ENCODE results near the gene ATP13A3.

ATP13A3 gene

DNA sequence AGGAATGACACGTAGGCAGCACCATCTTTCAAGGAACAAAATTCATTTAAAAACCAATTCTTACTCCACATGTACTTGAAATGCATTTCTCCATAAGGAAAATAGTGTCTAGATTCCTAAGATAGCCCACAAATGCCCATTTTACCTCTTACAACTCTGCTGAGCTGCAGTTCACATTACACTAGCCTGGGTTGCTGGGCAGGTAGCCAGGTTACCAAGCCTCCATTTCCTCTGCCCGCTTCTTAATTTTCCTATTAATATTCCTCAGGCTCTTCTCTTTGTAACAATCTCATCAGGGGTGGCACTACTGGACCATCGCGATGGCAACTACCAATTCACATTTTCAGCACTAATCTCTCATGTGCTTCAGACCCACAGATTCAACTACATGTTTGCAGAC is 10.8 kb downstream of the ATP13A3 start:
- Histone ChIP-seq H3K27me3 (ENCODE audit: insufficient read depth, low read length) (no peaks in the 10 kb centered on the region), H3K4me3 (ENCODE audit: low read depth, low read length, poor library complexity, severe bottlenecking) (no peak overlapping the region), H3K36me3 (ENCODE audit: insufficient read depth, low read length) (peaks cover 26% of the 10 kb centered on the region), H2AFZ (ENCODE audit: low read length) (no peak overlapping the region), H3K4me1 (ENCODE audit: insufficient read depth, low read length, severe bottlenecking) (peaks cover 55% of the 10 kb centered on the region), H3K27ac (ENCODE audit: low read depth, low read length, poor library complexity, severe bottlenecking) (no peak overlapping the region), H3F3A (ENCODE audit: insufficient read depth, low read length) (0 out of 2 replicates have a peak, but pooled peaks cover 5% of the 10 kb centered on the region), H3K9me2 (ENCODE audit: low read depth, low read length) (no peaks in the 10 kb centered on the region), H4K20me1 (ENCODE audit: insufficient read depth, low read length) (no peaks in the 10 kb centered on the region), H3K9ac (ENCODE audit: low read length) (no peak overlapping the region), H3K79me2 (ENCODE audit: insufficient read depth, low read length) (peaks cover 97% of the 10 kb centered on the region), H3K9me3 (ENCODE audit: low read length) (no peaks in the 10 kb centered on the region), H3K4me2 (ENCODE audit: low read length) (no peak overlapping the region; the same call in 1 of the 2 replicates)
- TF ChIP-seq EZH2 (IDR thresholded peaks at IDR 0.05; ENCODE audit: borderline replicate concordance, low read length) = no peak
- TF ChIP-seq, protein P1, sequence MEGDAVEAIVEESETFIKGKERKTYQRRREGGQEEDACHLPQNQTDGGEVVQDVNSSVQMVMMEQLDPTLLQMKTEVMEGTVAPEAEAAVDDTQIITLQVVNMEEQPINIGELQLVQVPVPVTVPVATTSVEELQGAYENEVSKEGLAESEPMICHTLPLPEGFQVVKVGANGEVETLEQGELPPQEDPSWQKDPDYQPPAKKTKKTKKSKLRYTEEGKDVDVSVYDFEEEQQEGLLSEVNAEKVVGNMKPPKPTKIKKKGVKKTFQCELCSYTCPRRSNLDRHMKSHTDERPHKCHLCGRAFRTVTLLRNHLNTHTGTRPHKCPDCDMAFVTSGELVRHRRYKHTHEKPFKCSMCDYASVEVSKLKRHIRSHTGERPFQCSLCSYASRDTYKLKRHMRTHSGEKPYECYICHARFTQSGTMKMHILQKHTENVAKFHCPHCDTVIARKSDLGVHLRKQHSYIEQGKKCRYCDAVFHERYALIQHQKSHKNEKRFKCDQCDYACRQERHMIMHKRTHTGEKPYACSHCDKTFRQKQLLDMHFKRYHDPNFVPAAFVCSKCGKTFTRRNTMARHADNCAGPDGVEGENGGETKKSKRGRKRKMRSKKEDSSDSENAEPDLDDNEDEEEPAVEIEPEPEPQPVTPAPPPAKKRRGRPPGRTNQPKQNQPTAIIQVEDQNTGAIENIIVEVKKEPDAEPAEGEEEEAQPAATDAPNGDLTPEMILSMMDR (IDR thresholded peaks at IDR 0.05; ENCODE audit: low read length) = no peak

DNA sequence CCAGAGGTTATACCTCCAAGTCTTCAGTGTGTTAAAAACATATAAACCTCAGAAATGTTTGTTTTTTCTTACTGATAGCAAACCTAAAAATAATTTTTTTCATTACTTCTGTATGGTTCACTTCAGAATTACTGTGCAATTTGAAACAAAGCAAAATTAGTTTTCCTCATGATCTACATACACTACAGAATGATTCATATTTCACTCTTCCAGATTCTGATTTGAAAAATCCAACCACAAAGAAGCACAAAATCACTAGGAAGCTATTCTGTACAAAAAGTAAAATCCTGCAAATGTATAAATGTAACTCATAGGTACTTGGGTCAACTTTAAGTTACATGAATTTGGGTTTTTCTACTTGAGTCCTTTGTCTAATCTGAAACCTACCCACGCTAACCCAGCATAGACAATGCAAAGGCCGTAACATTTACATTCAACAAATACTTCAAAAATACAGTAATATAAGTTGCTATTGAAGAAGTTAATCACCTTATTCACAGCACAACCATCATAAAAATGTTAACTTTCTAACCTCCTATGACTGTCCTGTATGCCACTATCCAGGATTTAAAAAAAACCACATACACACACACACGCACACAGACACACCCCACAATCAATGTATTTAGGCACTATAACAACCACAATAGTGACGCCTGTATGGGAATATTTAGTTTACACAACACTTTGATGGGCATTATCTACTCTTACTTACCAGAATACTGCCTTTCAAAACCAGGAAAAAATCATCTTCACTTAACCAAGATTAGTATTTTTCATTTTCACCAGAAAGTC is 11.5 kb downstream of the ATP13A3 start:
- Histone ChIP-seq H3K79me2 (ENCODE audit: insufficient read depth, low read length) (peaks cover 97% of the 10 kb centered on the region), H3K4me2 (ENCODE audit: low read length) (no peak overlapping the region), H3K36me3 (ENCODE audit: insufficient read depth, low read length) (peaks cover 26% of the 10 kb centered on the region), H2AFZ (ENCODE audit: low read length) (no peak overlapping the region), H3K4me1 (ENCODE audit: insufficient read depth, low read length, severe bottlenecking) (peaks cover 48% of the 10 kb centered on the region), H3K4me3 (ENCODE audit: low read depth, low read length, poor library complexity, severe bottlenecking) (no peak overlapping the region), H3F3A (ENCODE audit: insufficient read depth, low read length) (0 out of 2 replicates have a peak, but pooled peaks cover 5% of the 10 kb centered on the region), H4K20me1 (ENCODE audit: insufficient read depth, low read length) (no peaks in the 10 kb centered on the region), H3K27me3 (ENCODE audit: insufficient read depth, low read length) (no peaks in the 10 kb centered on the region), H3K27ac (ENCODE audit: low read depth, low read length, poor library complexity, severe bottlenecking) (no peak overlapping the region), H3K9ac (ENCODE audit: low read length) (no peak overlapping the region), H3K9me3 (ENCODE audit: low read length) (no peaks in the 10 kb centered on the region), H3K9me2 (ENCODE audit: low read depth, low read length) (no peaks in the 10 kb centered on the region)
- TF ChIP-seq EZH2 (IDR thresholded peaks at IDR 0.05; ENCODE audit: borderline replicate concordance, low read length) = no peak
- TF ChIP-seq, protein P1 (IDR thresholded peaks at IDR 0.05; ENCODE audit: low read length) = no peak

DNA sequence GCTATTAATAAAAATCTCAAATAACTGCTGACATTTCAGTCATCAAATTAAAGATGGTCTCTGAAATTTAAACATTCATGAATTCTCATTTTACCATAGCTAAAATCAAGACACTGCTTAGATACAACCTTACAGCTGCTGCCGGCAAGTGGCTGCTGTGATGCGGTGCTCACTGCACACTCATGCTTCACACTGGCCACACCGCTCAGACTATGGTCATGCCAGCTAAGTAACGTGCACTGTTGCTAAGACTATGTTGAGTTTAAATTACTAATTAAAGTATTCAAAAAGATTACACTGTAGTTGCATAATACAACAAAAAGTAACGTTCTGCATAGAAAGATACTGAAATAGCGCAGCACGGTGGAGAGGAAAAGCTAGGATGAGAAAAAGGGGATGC is 12.1 kb downstream of the ATP13A3 start:
- no peak overlapping the region for H2AFZ ChIP-seq (ENCODE audit: low read length)
- H3K4me2 ChIP-seq (ENCODE audit: low read length) = no peak overlapping the region
- peaks cover 26% of the 10 kb centered on the region for H3K36me3 ChIP-seq (ENCODE audit: insufficient read depth, low read length)
- H3K27ac ChIP-seq (ENCODE audit: low read depth, low read length, poor library complexity, severe bottlenecking) = no peak overlapping the region
- H3K27me3 ChIP-seq (ENCODE audit: insufficient read depth, low read length) = no peaks in the 10 kb centered on the region
- no peaks in the 10 kb centered on the region for H3K9me3 ChIP-seq (ENCODE audit: low read length)
- H3K9me2 ChIP-seq (ENCODE audit: low read depth, low read length) = no peaks in the 10 kb centered on the region
- H3K79me2 ChIP-seq (ENCODE audit: insufficient read depth, low read length) = peaks cover 97% of the 10 kb centered on the region
- H3K4me3 ChIP-seq (ENCODE audit: low read depth, low read length, poor library complexity, severe bottlenecking) = no peak overlapping the region
- H4K20me1 ChIP-seq (ENCODE audit: insufficient read depth, low read length) = no peaks in the 10 kb centered on the region
- H3F3A ChIP-seq (ENCODE audit: insufficient read depth, low read length) = 0 out of 2 replicates have a peak, but pooled peaks cover 5% of the 10 kb centered on the region
- peaks cover 47% of the 10 kb centered on the region for H3K4me1 ChIP-seq (ENCODE audit: insufficient read depth, low read length, severe bottlenecking)
- no peak for TF ChIP-seq EZH2 (IDR thresholded peaks at IDR 0.05; ENCODE audit: borderline replicate concordance, low read length)
- TF ChIP-seq, protein P1 (IDR thresholded peaks at IDR 0.05; ENCODE audit: low read length) = no peak
- no peak overlapping the region for H3K9ac ChIP-seq (ENCODE audit: low read length)
